Endothelial cell of umbilical vein (primary cell): Measurements from ENCODE around the gene CCDC91. TPM values are rescaled to one million over a fixed set of nuclear protein-coding genes. Genes with fewer than 3 reads are reported as not detected.

Experiments
- BruUV-seq: library from RNA; stranded (reverse); fragments of 400-500 nt; replicated peaks from 2 replicates; lab custom pipeline; 2021; lab: Mats Ljungman, UMichigan
- CTCF ChIA-PET: fragments of 300-600, 350-600 bp; sonication (Branson Sonifier 250); formaldehyde crosslinking; loops from one replicate; lab custom pipeline; 2021; ENCODE audit warnings: antibody characterized with exemption, inconsistent platforms; lab: Charles Lee
- POLR2A ChIA-PET: fragments of 300-600, 350-600 bp; sonication (Branson Sonifier 250); formaldehyde crosslinking; loops from one replicate; lab custom pipeline; 2021; ENCODE audit warnings: antibody characterized with exemption, inconsistent platforms; lab: Charles Lee
- DNase-seq: peaks from one replicate; pipeline ENCODE4 v3.0.0-alpha.2; 2011; ENCODE audit warnings: low read depth, low spot score
- FAIRE-seq: peaks from 2 replicates; lab custom pipeline; 2011; peaks lifted over from hg19 to GRCh38; lab: Jason Lieb, UNC
- H2AFZ ChIP-seq: 2 replicates; pipeline ENCODE4 v1.6.0; 2012; ENCODE audit warnings: low read depth, low read length, control low read depth, inconsistent platforms
- H3K27ac ChIP-seq: 2 replicates; pipeline ENCODE4 v1.5.1; 2011; ENCODE audit warnings: low read depth, mild to moderate bottlenecking, control low read depth, low read length, moderate library complexity; ENCODE audit not compliant: insufficient read depth
- H3K27me3 ChIP-seq, 2 experiments: 2 replicates each; pipeline versions ENCODE4 v1.6.0 to v1.6.1; 2011; ENCODE audit warnings: low read length in 2 of 2, mixed read lengths in 1 of 2; ENCODE audit not compliant: control insufficient read depth in 2 of 2, insufficient read depth in 2 of 2
- H3K36me3 ChIP-seq, 2 experiments: 2 replicates in 1 of 2; 3 replicates in 1 of 2; pipeline ENCODE4 v1.5.1; 2011; ENCODE audit warnings: low read length in 2 of 2, mild to moderate bottlenecking in 1 of 2, moderate library complexity in 1 of 2; ENCODE audit not compliant: control insufficient read depth in 2 of 2, insufficient read depth in 2 of 2; ENCODE audit errors: extremely low read depth in 1 of 2
- H3K4me1 ChIP-seq: 3 replicates; pipeline ENCODE4 v1.5.1; 2011; ENCODE audit warnings: mild to moderate bottlenecking, low read length; ENCODE audit not compliant: control insufficient read depth, insufficient read depth; ENCODE audit errors: extremely low read depth
- H3K4me2 ChIP-seq: 2 replicates; pipeline ENCODE4 v1.6.1; 2011; ENCODE audit warnings: low read length, control low read depth, mixed read lengths; ENCODE audit not compliant: insufficient read depth
- H3K4me3 ChIP-seq, 3 experiments: fragments of 200-600 bp in 1 of 3; sonication (generic), shearing (Covaris generic) in 1 of 3; replicated peaks in 1 of 3; 2 replicates each; pipeline ENCODE4 v1.5.1; 2011 to 2016; ENCODE audit warnings: control low read depth in 3 of 3, low read length in 3 of 3, mild to moderate bottlenecking in 2 of 3, inconsistent platforms in 1 of 3, low read depth in 1 of 3, moderate library complexity in 1 of 3; ENCODE audit not compliant: insufficient read depth in 1 of 3
- H3K79me2 ChIP-seq: 2 replicates; pipeline ENCODE4 v1.6.0; 2012; ENCODE audit warnings: low read length, inconsistent platforms; ENCODE audit not compliant: control insufficient read depth, insufficient read depth
- H3K9ac ChIP-seq: replicated peaks from 2 replicates; pipeline ENCODE3; 2011; ENCODE audit warnings: low read length, control low read depth; ENCODE audit not compliant: insufficient read depth; ENCODE audit errors: extremely low read depth
- H3K9me1 ChIP-seq: replicated peaks from 3 replicates; pipeline ENCODE4 v1.6.0; 2011; ENCODE audit warnings: mild to moderate bottlenecking, low read length; ENCODE audit not compliant: control insufficient read depth, insufficient read depth; ENCODE audit errors: extremely low read depth
- H3K9me3 ChIP-seq: replicated peaks from 2 replicates; pipeline ENCODE4 v1.5.1; 2012; ENCODE audit warnings: low read length, inconsistent platforms; ENCODE audit not compliant: control insufficient read depth, insufficient read depth
- H4K20me1 ChIP-seq: replicated peaks from 2 replicates; pipeline ENCODE3; 2011; ENCODE audit warnings: mild to moderate bottlenecking, low read length; ENCODE audit not compliant: control insufficient read depth, insufficient read depth; ENCODE audit errors: extremely low read depth
- CTCF ChIP-seq, 2 donors: IDR thresholded peaks; 1 replicate in 1 of 2; 2 replicates in 1 of 2; pipeline ENCODE4 v1.5.1; 2011; ENCODE audit warnings: low read length in 2 of 2, mild to moderate bottlenecking in 2 of 2, moderate library complexity in 2 of 2, control low read depth in 1 of 2, inconsistent platforms in 1 of 2, low read depth in 1 of 2; ENCODE audit not compliant: insufficient read depth in 1 of 2; ENCODE audit errors: extremely low read depth in 1 of 2
- EZH2 ChIP-seq: IDR thresholded peaks from 2 replicates; pipeline ENCODE4 v1.6.1; 2012; ENCODE audit warnings: borderline replicate concordance, low read depth, mild to moderate bottlenecking, moderate library complexity, low read length, inconsistent platforms; ENCODE audit not compliant: severe bottlenecking
- FOS ChIP-seq: IDR thresholded peaks from 2 replicates; pipeline ENCODE4 v1.6.1; 2011; ENCODE audit warnings: mild to moderate bottlenecking, low read length, moderate library complexity, borderline replicate concordance; ENCODE audit not compliant: insufficient read depth
- GATA2 ChIP-seq: IDR thresholded peaks from 2 replicates; pipeline ENCODE4 v1.7.0; 2011; ENCODE audit warnings: low read depth, mild to moderate bottlenecking, moderate library complexity, mixed read lengths, low read length; ENCODE audit not compliant: insufficient read length, insufficient read depth
- JUN ChIP-seq: IDR thresholded peaks from 2 replicates; pipeline ENCODE4 v1.6.1; 2011; ENCODE audit warnings: borderline replicate concordance, low read depth; ENCODE audit not compliant: insufficient read length, insufficient read depth
- MAX ChIP-seq: IDR thresholded peaks from 2 replicates; pipeline ENCODE4 v1.6.1; 2011; ENCODE audit not compliant: insufficient read depth, insufficient read length
- MYC ChIP-seq: IDR thresholded peaks from one replicate; pipeline ENCODE4 v1.6.1; 2011; ENCODE audit warnings: mild to moderate bottlenecking, low read depth, low read length
- POLR2A ChIP-seq: IDR thresholded peaks from 2 replicates; pipeline ENCODE4 v1.6.1; 2012; ENCODE audit warnings: low read depth, mild to moderate bottlenecking, control low read depth, low read length
- POLR2AphosphoS5 ChIP-seq: IDR thresholded peaks from 2 replicates; pipeline ENCODE4 v1.6.1; 2012; ENCODE audit warnings: low read depth, mild to moderate bottlenecking, control low read depth, low read length, moderate library complexity; ENCODE audit not compliant: insufficient read depth
- dilution Hi-C: fragments of 300-500 bp; cut with MboI; formaldehyde crosslinking; loops from one replicate; pipeline ENCODE4 v1.15.0; 2019; ENCODE audit warnings: low sequenced_read_pairs; ENCODE audit not compliant: extremely low pct_ligation_motif_present
- intact Hi-C: fragments of 100-400 bp; cut with micrococcal nuclease; formaldehyde crosslinking; loops from one replicate; pipeline ENCODE4 v1.10.0; 2022
- polyA plus RNA-seq, 4 experiments: library from polyadenylated mRNA; depleted of rRNA in 3 of 4; stranded (reverse) in 3 of 4; unstranded in 1 of 4; fragments of >200 nt; gene quantifications; 2 replicates each; pipeline versions ENCODE4 v1.2.1 to v1.2.3, GENCODE V29; 2011 to 2012; ENCODE audit warnings: missing spikeins in 1 of 4
- total RNA-seq: library from RNA; stranded (reverse); gene quantifications from 2 replicates; pipeline ENCODE4 v1.2.3, GENCODE V29; 2021

The CCDC91 gene
- total and polyA plus RNA-seq, 2 donors (not counting 3 experiments of a cell fraction or from before 2014, with no cell fraction given), result 3.8 to 10.5 TPM

GRCh38 chr12:28355161-28355560 lies 164.9 kb downstream of the CCDC91 start:
- Histone ChIP-seq H3K4me2 (no peak overlapping the region), H2AFZ (no peak overlapping the region), H3K9ac (no peak overlapping the region), H3K9me1 (no peaks in the 10 kb centered on the region), H3K4me1 (no peaks in the 10 kb centered on the region), H3K4me3 (no peak overlapping the region), H3K79me2 (no peaks in the 10 kb centered on the region), H3K9me3 (no peaks in the 10 kb centered on the region), H3K36me3 (no peaks in the 10 kb centered on the region), H3K27ac (no peak overlapping the region), H3K27me3 (no peaks in the 10 kb centered on the region), H4K20me1 (no peaks in the 10 kb centered on the region)
- no peak for FAIRE-seq
- POLR2A ChIA-PET, result no interaction called here
- CTCF ChIA-PET, result no interaction called here
- TF ChIP-seq POLR2A (no peak), MAX (no peak), CTCF (IDR thresholded peaks at IDR 0.05; ENCODE audit: extremely low read depth in 1 of 2, insufficient read depth in 1 of 2, low read depth in 1 of 2, low read length in 2 of 2) (no peak), JUN (no peak), POLR2AphosphoS5 (no peak), GATA2 (no peak), EZH2 (no peak), FOS (no peak), MYC (no peak)
- BruUV-seq, result no TSS peak
- DNase-seq, result no peak
- intact Hi-C loops, result no loop called here
- dilution Hi-C loops, result no loop called here
